Suppressor macrophage treated with lipopolysaccharide for 1 hour (primary cell): ENCODE data around the gene NUDC.
"Not testable (repeated sequence)": the region's sequence is repeated elsewhere in the genome, so short reads cannot be mapped to it uniquely, and the experiment has no call there.

Source experiments
- DNase-seq, 3 donors: peaks; one replicate each; pipeline ENCODE4 v3.0.0-alpha.2; 2020 to 2022

Gene NUDC

GRCh38 chr1:26953374-26953773 is 31.8 kb downstream of the NUDC start:
- DNase-seq = no peak

GRCh38 chr1:26956321-26956720 is 34.8 kb downstream of the NUDC start:
- no peak for DNase-seq

DNA sequence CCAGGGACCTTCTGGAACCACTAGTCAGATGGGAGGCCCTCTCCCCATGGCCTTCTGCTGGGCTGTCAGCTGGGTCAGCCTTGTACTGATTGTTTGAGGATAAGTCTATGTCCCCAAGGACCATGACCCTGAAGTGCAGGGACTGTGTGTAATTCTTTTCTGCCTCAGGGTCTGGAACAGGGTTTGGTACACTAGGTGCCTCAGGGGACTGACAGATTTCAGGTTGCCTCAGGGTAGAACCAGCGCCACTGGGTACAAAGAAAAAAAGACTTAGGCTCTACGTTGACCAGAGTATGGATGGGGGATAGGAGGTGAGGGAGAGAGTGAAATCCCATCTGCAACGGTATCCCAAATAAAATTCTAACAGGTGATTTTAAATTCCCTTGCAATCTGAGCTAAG is 35.8 kb downstream of the NUDC start:
- no peak for DNase-seq

GRCh38 chr1:26959270-26959669 is 37.7 kb downstream of the NUDC start:
- no peak for DNase-seq

GRCh38 chr1:26959722-26960624 is 38.4 kb downstream of the NUDC start, which contains the start of gene KDF1:
KDF1 (minus strand) TSS chr1:26960468; CDS start chr1:26952380, 8,088 bp downstream.
- DNase-seq = peak in 1 of 3 donors; percentile 25

DNA sequence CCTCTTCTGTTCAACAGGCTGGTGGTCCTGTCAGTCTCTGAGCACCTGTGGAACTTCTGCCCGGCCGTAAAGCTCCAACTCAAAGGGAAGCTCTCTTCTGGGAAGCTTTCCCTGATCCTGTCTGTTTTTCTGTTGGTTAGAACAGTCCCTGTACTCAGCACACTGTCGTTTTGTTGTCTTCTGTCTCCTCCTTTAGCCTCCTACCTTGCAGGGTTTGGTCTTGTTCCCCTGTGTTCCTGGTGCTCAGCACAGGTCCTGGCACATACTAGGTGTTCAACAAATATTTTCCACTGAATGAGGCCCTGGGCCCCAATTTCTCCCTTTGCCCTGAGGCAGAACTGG is 39.1 kb downstream of the NUDC start:
- no peak for DNase-seq

GRCh38 chr1:26961826-26962225 is 40.3 kb downstream of the NUDC start:
- no peak for DNase-seq

- DNase-seq = no peak
Observed at GRCh38 chr1:26965213-26965612, 43.7 kb downstream of the NUDC start.

DNA sequence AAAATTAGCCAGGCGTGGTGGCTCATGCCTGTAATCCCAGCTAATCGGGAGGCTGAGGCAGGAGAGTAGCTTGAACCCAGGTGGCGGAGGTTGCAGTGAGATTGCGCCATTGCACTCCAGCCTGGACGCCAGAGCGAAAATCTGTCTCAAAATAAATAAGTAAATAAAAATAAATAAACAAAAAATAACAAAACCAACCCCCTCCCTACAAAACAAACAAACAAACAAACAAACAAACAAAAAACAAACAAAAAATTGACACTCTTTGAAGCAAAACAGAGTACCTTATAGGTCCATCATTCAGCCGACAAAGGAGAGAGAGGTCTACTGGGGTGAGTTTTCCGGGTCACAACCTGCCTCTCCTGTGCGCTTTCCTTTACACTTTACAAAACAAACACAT is 44.1 kb downstream of the NUDC start:
- no peak for DNase-seq

GRCh38 chr1:26970810-26971209 is 49.3 kb downstream of the NUDC start:
- no peak for DNase-seq

- no peak for DNase-seq
Observed at GRCh38 chr1:26971590-26971989, 50.0 kb downstream of the NUDC start.

GRCh38 chr1:26972390-26972789 is 50.8 kb downstream of the NUDC start:
- DNase-seq = no peak

DNA sequence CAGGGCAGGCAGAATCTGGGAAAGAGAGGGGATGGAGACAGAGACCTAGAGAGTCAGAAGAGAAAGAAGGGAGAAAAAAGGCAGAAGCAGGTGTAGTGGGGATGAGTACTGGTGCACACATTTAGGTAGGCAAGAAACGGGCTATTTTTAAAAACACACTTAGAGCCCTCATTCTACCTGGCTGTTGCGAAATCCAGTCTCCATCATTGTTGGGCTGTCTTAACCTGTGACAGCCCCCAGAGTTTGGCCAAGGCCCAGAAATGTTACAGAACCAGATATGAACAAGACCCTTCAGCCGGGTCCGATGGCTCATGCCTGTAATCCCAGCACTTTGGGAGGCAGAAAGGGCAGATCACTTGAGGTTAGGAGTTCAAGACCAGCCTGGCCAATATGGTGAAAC is 51.3 kb downstream of the NUDC start:
- DNase-seq = no peak

DNA sequence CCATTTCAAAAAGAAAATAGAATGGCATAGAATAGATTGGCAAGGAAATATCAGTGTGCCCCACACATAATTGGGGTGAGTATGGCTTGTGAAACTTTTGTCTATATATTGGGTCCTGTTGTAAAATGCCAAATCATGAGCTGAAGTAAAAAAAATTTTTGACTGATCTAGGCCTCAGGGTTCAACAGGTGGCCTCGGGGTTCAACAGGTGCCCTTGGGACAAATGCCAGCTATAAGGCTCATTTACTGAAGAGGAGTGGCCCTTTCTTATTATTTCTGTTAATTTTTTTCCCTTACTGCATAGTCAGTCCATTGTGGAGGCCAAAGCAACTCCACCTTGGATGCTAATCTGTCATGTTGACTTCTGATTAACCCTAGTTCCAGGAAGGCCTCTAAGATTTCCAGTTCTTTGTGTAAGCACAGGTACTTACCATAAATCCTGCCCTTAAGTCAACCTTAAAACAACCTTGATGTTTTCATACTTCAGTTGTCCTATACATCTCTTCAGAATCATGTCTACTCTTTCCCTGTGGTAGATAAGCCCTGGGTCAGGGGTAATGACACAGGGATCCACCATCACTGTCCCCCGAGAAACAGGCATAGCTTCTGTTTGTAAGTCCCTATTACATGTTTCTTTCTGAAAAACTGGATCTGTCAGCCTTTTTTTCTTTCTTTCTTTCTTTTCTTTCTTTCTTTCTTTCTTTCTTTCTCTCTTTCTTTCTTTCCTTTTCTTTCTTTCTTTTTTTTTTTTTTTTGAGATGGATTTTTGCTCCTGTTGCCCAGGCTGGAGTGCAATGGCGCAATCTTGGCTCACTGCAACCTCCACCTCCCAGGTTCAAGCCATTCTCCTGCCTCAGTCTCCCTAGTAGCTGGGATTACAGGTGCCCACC is 55.3 kb downstream of the NUDC start:
- DNase-seq = no peak

DNA sequence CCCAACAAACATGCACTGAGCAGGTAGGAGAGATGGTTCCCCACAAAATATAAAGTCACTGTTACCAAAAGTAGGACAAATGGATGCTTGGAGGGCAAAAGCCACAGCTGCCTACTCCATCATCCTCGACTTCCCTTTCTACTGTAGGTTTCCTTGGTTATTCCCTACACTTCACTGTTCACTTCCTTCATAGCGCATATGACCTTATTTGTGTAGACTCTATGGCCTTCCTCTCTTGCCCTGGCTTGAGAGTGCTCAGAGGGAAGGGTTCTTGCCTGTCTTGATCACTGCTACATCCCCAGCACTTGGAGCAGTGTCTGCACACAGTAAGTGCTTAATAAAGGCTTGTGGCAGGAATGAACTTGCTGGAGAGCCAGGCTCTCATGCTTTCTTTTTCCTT is 57.4 kb downstream of the NUDC start:
- DNase-seq = peak; percentile 58 to 67 (median 66)

DNA sequence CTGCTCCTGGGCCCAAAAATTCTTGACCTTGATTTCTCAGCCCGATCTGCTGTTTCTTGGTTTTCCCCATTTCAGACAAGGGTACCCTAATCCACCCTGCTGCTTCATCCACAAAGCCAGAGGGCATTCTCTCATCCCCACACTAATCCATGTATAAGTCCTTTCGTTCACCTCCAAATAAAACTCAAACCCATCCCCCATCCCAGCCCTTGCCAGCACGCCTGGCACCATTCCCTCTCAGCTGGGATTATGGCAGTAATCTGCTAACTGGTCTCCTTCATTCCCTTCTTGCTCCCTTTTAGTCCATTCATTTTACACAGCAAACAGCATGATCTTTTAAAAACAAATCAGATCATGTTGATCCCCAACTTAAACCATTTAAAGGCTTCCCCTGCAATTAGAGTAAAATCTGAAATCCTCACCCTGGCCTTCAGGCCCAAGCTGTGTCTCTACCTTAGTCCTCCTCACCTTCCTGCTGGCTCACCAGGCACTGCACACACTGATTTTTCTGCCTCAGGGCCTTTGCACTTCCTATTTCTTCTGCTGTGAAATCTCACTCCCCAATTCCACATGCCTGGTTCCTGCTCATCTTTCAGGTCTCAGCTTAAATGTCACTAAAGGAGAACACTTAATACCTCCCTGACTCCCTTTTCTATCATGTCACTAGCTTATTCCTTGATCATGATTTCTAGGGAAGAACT is 59.8 kb downstream of the NUDC start:
- DNase-seq = no peak

- DNase-seq = no peak
Observed at GRCh38 chr1:26983863-26984262, 62.3 kb downstream of the NUDC start.

DNA sequence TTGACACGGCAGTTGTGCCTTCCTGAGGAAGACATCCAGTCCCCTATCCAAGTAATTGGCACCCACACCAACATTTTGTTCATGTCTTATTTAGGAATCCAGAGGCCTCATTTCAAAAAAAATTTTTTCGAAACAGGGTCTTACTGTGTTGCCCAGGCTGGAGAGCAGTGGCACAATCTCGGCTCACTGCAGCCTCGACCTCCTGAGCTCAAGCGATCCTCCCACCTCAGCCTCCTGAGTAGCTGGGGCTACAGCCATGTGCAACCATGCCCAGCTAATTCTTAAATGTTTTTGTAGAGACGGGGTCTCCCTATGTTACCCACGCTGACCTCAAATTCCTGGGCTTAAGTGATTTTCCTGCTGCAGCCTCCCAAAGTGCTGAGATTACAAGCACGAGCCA is 62.7 kb downstream of the NUDC start:
- no peak for DNase-seq

DNA sequence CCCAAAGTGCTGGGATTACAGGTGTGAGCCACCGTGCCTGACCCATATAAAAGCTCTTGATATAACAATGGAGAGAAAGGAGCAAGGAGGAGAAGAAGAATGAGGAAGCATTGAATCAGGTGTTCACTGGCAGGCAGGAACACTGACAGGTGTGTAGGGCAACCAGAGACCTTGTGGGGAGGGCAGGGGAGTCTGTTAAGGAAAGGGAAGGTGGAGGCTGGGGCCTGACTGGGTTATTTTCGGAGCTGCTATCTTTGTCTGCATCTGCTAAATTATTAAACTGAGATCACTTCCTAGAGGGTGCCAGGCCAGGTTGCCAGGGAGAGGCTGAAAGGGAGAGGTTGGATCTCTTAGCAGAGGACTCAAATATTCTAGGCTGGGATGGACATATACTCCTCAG is 65.1 kb downstream of the NUDC start:
- no peak for DNase-seq

DNA sequence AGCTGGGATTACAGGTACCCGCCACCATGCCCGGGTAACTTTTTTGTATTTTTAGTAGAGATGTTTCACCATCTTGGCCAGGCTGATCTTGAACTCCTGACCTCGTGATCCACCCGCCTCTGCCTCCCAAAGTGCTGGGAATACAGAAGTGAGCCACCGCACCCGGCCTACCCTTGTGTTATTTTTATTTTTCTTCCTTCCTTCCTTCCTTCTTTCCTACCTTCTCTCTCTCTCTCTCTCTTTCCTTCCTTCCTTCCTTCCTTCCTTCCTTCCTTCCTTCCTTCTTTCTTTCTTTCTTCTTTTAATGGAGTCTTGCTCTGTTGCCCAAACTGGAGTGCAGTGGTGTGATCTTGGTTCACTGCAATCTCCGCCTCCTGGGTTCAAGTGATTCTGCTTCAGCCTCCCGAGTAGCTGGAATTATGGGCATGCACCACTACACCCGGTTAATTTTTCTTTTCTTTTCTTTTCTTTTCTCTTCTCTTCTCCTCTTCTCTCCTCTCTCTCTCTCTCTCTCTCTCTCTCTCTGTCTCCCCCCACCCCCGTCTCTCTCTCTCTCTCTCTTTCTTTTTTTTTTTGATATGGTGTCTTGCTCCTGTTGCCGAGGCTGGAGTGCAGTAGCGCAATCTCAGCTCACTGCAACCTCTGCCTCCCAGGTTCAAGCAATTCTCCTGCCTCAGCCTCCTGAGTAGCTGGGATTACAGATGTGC is 68.0 kb downstream of the NUDC start:
- not testable (repeated sequence) for DNase-seq

- peak; percentile 62 to 70 (median 63) for DNase-seq
Observed at GRCh38 chr1:26991310-26992116, 70.0 kb downstream of the NUDC start.
